ENCODE data around the gene SLC9A2.

The SLC9A2 gene

GRCh38 chr2:102597788-102598187, 21.6 kb upstream of the SLC9A2 start:
- DNase-seq (ENCODE audit: low read depth), result no peak
- no peak overlapping the region for H3K4me3 ChIP-seq (ENCODE audit: low read depth, low read length)
- TF ChIP-seq CTCF (IDR thresholded peaks at IDR 0.05; ENCODE audit: control insufficient read depth, extremely low read depth, insufficient read depth), result no peak

GRCh38 chr2:102599486-102599885, 19.9 kb upstream of the SLC9A2 start:
- H3K4me3 ChIP-seq (ENCODE audit: low read depth, low read length), result no peak overlapping the region
- no peak for DNase-seq (ENCODE audit: low read depth)
- no peak for TF ChIP-seq CTCF (IDR thresholded peaks at IDR 0.05; ENCODE audit: control insufficient read depth, extremely low read depth, insufficient read depth)

GRCh38 chr2:102601730-102602129, 17.6 kb upstream of the SLC9A2 start:
- DNase-seq (ENCODE audit: low read depth), result no peak
- TF ChIP-seq CTCF (IDR thresholded peaks at IDR 0.05; ENCODE audit: control insufficient read depth, extremely low read depth, insufficient read depth), result no peak

GRCh38 chr2:102603904-102604303, 15.4 kb upstream of the SLC9A2 start:
- no peak for TF ChIP-seq CTCF (IDR thresholded peaks at IDR 0.05; ENCODE audit: control insufficient read depth, extremely low read depth, insufficient read depth)
- H3K4me3 ChIP-seq (ENCODE audit: low read depth, low read length), result no peak overlapping the region
- DNase-seq (ENCODE audit: low read depth), result no peak

More at GRCh38 chr2:102601730-102602129, 17.6 kb upstream of the SLC9A2 start:
- no peak overlapping the region for H3K4me3 ChIP-seq (ENCODE audit: low read depth, low read length)

- DNase-seq (ENCODE audit: low read depth), result no peak
- no peak for TF ChIP-seq CTCF (IDR thresholded peaks at IDR 0.05; ENCODE audit: control insufficient read depth, extremely low read depth, insufficient read depth)
- H3K4me3 ChIP-seq (ENCODE audit: low read depth, low read length), result no peak overlapping the region
Measured at GRCh38 chr2:102604769-102605168, 14.6 kb upstream of the SLC9A2 start.

- no peak overlapping the region for H3K4me3 ChIP-seq (ENCODE audit: low read depth, low read length)
- DNase-seq (ENCODE audit: low read depth), result no peak
- TF ChIP-seq CTCF (IDR thresholded peaks at IDR 0.05; ENCODE audit: control insufficient read depth, extremely low read depth, insufficient read depth), result no peak
Measured at GRCh38 chr2:102606353-102606752, 13.0 kb upstream of the SLC9A2 start.

- no peak overlapping the region for H3K4me3 ChIP-seq (ENCODE audit: low read depth, low read length)
- no peak for DNase-seq (ENCODE audit: low read depth)
- TF ChIP-seq CTCF (IDR thresholded peaks at IDR 0.05; ENCODE audit: control insufficient read depth, extremely low read depth, insufficient read depth), result peak; percentile 94
Measured at GRCh38 chr2:102615620-102616436, 3.5 kb upstream of the SLC9A2 start.

All from LNCaP clone FGC (cell line).